ENCODE results near the gene WDR89. TPM values are rescaled to one million over a fixed set of nuclear protein-coding genes. Genes with fewer than 3 reads are reported as not detected.

Gene WDR89
- total RNA-seq, 1 donor from 2014 or later = 24.4 TPM

GRCh38 chr14:63581491-63581890 is 60.2 kb downstream of the WDR89 start:
- intact Hi-C loops (cut with micrococcal nuclease) = no loop called here
- ChIA-PET CTCF (no interaction called here), POLR2A (no interaction called here)
- H3K4me1 Mint-ChIP-seq = no peaks in the 10 kb centered on the region
- H3K27me3 Mint-ChIP-seq = peaks cover 7% of the 10 kb centered on the region
- no peak for TF ChIP-seq CTCF (IDR thresholded peaks at IDR 0.05)
- no peaks in the 10 kb centered on the region for H3K36me3 Mint-ChIP-seq (ENCODE audit: low read depth)
- ATAC-seq (ENCODE audit: low read depth) = no peak
- no peak for DNase-seq
- no peak overlapping the region for H3K27ac Mint-ChIP-seq
- H3K9me3 Mint-ChIP-seq = no peaks in the 10 kb centered on the region
- no peak overlapping the region for H3K4me3 Mint-ChIP-seq

GRCh38 chr14:63578300-63578699 is 63.4 kb downstream of the WDR89 start:
- H3K4me3 Mint-ChIP-seq = no peak overlapping the region
- POLR2A ChIA-PET = no interaction called here
- intact Hi-C loops (cut with micrococcal nuclease) = no loop called here
- H3K4me1 Mint-ChIP-seq = no peaks in the 10 kb centered on the region
- peaks cover 5% of the 10 kb centered on the region for H3K27me3 Mint-ChIP-seq
- H3K36me3 Mint-ChIP-seq (ENCODE audit: low read depth) = no peaks in the 10 kb centered on the region
- no peaks in the 10 kb centered on the region for H3K9me3 Mint-ChIP-seq
- DNase-seq (no peak), ATAC-seq (ENCODE audit: low read depth) (no peak)
- CTCF ChIA-PET = no interaction called here
- no peak for TF ChIP-seq CTCF (IDR thresholded peaks at IDR 0.05)
- H3K27ac Mint-ChIP-seq = no peak overlapping the region

GRCh38 chr14:63573581-63573980 is 68.1 kb downstream of the WDR89 start:
- ChIA-PET POLR2A (no interaction called here), CTCF (no interaction called here)
- H3K4me3 Mint-ChIP-seq = no peak overlapping the region
- intact Hi-C loops (cut with micrococcal nuclease) = no loop called here
- H3K4me1 Mint-ChIP-seq = no peaks in the 10 kb centered on the region
- no peak for ATAC-seq (ENCODE audit: low read depth)
- no peak for TF ChIP-seq CTCF (IDR thresholded peaks at IDR 0.05)
- DNase-seq = no peak
- H3K36me3 Mint-ChIP-seq (ENCODE audit: low read depth) = no peaks in the 10 kb centered on the region
- H3K9me3 Mint-ChIP-seq = no peaks in the 10 kb centered on the region
- peaks cover 3% of the 10 kb centered on the region for H3K27me3 Mint-ChIP-seq
- no peak overlapping the region for H3K27ac Mint-ChIP-seq

- DNase-seq (no peak), ATAC-seq (ENCODE audit: low read depth) (no peak)
- H3K36me3 Mint-ChIP-seq (ENCODE audit: low read depth) = no peaks in the 10 kb centered on the region
- H3K27me3 Mint-ChIP-seq = peaks cover 9% of the 10 kb centered on the region
- no peaks in the 10 kb centered on the region for H3K4me1 Mint-ChIP-seq
- no peaks in the 10 kb centered on the region for H3K9me3 Mint-ChIP-seq
- ChIA-PET POLR2A (no interaction called here), CTCF (no interaction called here)
- intact Hi-C loops (cut with micrococcal nuclease) = no loop called here
- no peak overlapping the region for H3K27ac Mint-ChIP-seq
- H3K4me3 Mint-ChIP-seq = no peak overlapping the region
- TF ChIP-seq CTCF (IDR thresholded peaks at IDR 0.05) = no peak
These were observed 76.2 kb downstream of the WDR89 start for GRCh38 chr14:63565448-63565847.

- no peak for DNase-seq
- Mint-ChIP-seq H3K36me3 (ENCODE audit: low read depth) (no peaks in the 10 kb centered on the region), H3K27me3 (peaks cover 10% of the 10 kb centered on the region), H3K4me3 (no peak overlapping the region), H3K27ac (no peak overlapping the region), H3K4me1 (no peaks in the 10 kb centered on the region), H3K9me3 (peaks cover 2% of the 10 kb centered on the region)
- ChIA-PET CTCF (no interaction called here), POLR2A (interaction anchor here (0.6 kb wide), 1 partner anchor 22 kb away, joined by 4 read pairs; no protein-coding TSS in a partner anchor)
- intact Hi-C loops (cut with micrococcal nuclease) = no loop called here
- ATAC-seq (ENCODE audit: low read depth) = no peak
- no peak for TF ChIP-seq CTCF (IDR thresholded peaks at IDR 0.05)
These were observed 77.4 kb downstream of the WDR89 start for GRCh38 chr14:63564318-63564717.

Data from activated B cell treated with CpG ODN at 0.5 μM for 24 hours (primary cell).